HEK293T (cell line): ENCODE data around the gene GABRR3.

Experiments used
- BHLHE40 ChIP-seq: fragments of 450-650 bp; IDR thresholded peaks from 2 replicates; pipeline ENCODE4 v1.6.1; 2016; ENCODE audit warnings: mild to moderate bottlenecking, moderate library complexity, borderline replicate concordance
- CTBP1 ChIP-seq: fragments of 450-650 bp; IDR thresholded peaks from 2 replicates; pipeline ENCODE4 v1.6.1; 2016; ENCODE audit warnings: borderline replicate concordance
- ELF4 ChIP-seq: fragments of 450-650 bp; IDR thresholded peaks from 2 replicates; pipeline ENCODE4 v1.6.1; 2017; ENCODE audit warnings: antibody characterized with exemption
- FOXA1 ChIP-seq: fragments of 450-650 bp; IDR thresholded peaks from 2 replicates; pipeline ENCODE4 v1.6.1; 2016; ENCODE audit warnings: mild to moderate bottlenecking
- FOXM1 ChIP-seq: fragments of 450-650 bp; IDR thresholded peaks from 2 replicates; pipeline ENCODE4 v1.6.1; 2017; ENCODE audit warnings: mild to moderate bottlenecking, borderline replicate concordance
- HDGF ChIP-seq: fragments of 450-650 bp; IDR thresholded peaks from 2 replicates; pipeline ENCODE4 v1.6.1; 2017; ENCODE audit warnings: antibody characterized with exemption, borderline replicate concordance
- LEF1 ChIP-seq: fragments of 450-650 bp; IDR thresholded peaks from 2 replicates; pipeline ENCODE4 v1.6.1; 2017; ENCODE audit warnings: mild to moderate bottlenecking, borderline replicate concordance
- SP1 ChIP-seq: fragments of 450-650 bp; IDR thresholded peaks from 2 replicates; pipeline ENCODE4 v1.6.1; 2017
- SUZ12 ChIP-seq: fragments of 450-650 bp; IDR thresholded peaks from 2 replicates; pipeline ENCODE4 v1.6.1; 2016; ENCODE audit warnings: mild to moderate bottlenecking

- TF ChIP-seq FOXA1 = no peak
- no peak for TF ChIP-seq FOXM1
- TF ChIP-seq SP1 = no peak
- TF ChIP-seq LEF1 = no peak
- no peak for TF ChIP-seq SUZ12
- TF ChIP-seq BHLHE40 = no peak
- no peak for TF ChIP-seq HDGF
- no peak for TF ChIP-seq CTBP1
- TF ChIP-seq ELF4 = no peak
These were observed 6.0 kb downstream of the GABRR3 start for GRCh38 chr3:98029083-98029482.
